HepG2 (cell line): Measurements from ENCODE around the gene ADAMTS2. TPM values are rescaled to one million over a fixed set of nuclear protein-coding genes. Genes with fewer than 3 reads are reported as not detected.

ENCODE experiments used
- CSRNP1 ChIP-seq: sonication (generic); formaldehyde crosslinking; IDR thresholded peaks from 2 replicates; pipeline ENCODE4 v1.8.1; 2023; ENCODE audit warnings: mild to moderate bottlenecking, missing genetic modification reagents
- NFIC ChIP-seq: IDR thresholded peaks from 2 replicates; pipeline ENCODE4 v1.6.1; 2012; ENCODE audit warnings: mild to moderate bottlenecking, low read length, inconsistent platforms
- NFYB ChIP-seq: sonication (generic); formaldehyde crosslinking; IDR thresholded peaks from 2 replicates; pipeline ENCODE4 v1.4.0; 2020; ENCODE audit warnings: missing genetic modification reagents
- POLR2G ChIP-seq: fragments of 200-400 bp; formaldehyde crosslinking; IDR thresholded peaks from 2 replicates; pipeline ENCODE4 v1.6.1; 2018; ENCODE audit warnings: mild to moderate bottlenecking, low read depth, low read length, moderate library complexity
- TFDP1 ChIP-seq: IDR thresholded peaks from 2 replicates; pipeline ENCODE4 v1.6.1; 2016; ENCODE audit warnings: missing compliant biosample characterization, missing genetic modification reagents, borderline replicate concordance
- TRAFD1 ChIP-seq: sonication (generic); formaldehyde crosslinking; IDR thresholded peaks from 2 replicates; pipeline ENCODE4 v1.5.1; 2020; ENCODE audit warnings: missing genetic modification reagents, mild to moderate bottlenecking, borderline replicate concordance
- ZBTB10 ChIP-seq: sonication (generic); formaldehyde crosslinking; IDR thresholded peaks from 2 replicates; pipeline ENCODE4 v1.4.0; 2020; ENCODE audit warnings: missing genetic modification reagents, borderline replicate concordance
- ZKSCAN1 ChIP-seq: fragments of 150-350 bp; IDR thresholded peaks from 2 replicates; pipeline ENCODE4 v1.6.1; 2014; ENCODE audit warnings: low read length
- ZNF547 ChIP-seq: sonication (generic); formaldehyde crosslinking; IDR thresholded peaks from 2 replicates; pipeline ENCODE4 v1.5.1; 2020; ENCODE audit warnings: mild to moderate bottlenecking, missing genetic modification reagents
- ZNF792 ChIP-seq: IDR thresholded peaks from 2 replicates; pipeline ENCODE4 v1.6.1; 2016
- polyA plus RNA-seq, 8 experiments: library from polyadenylated mRNA; depleted of rRNA in 3 of 8; stranded (reverse) in 7 of 8; unstranded in 1 of 8; fragments of >200 nt; fragmentation: Illumina TruSeq in 4 of 8; extraction: Trizol in 4 of 8; gene quantifications; 2 replicates each; pipeline versions ENCODE4 v1.2.1 to v1.2.3, GENCODE V29; 2011 to 2016; ENCODE audit warnings: low read depth in 4 of 8, missing spikeins in 1 of 8, mixed read lengths in 1 of 8; ENCODE audit not compliant: insufficient read depth in 1 of 8
- total RNA-seq, 5 experiments: library from RNA; depleted of rRNA; stranded (reverse); fragments of >200 nt; fragmentation: Illumina TruSeq; extraction: Trizol; gene quantifications; 2 replicates each; pipeline ENCODE4 v1.2.3, GENCODE V29; 2016; ENCODE audit warnings: low read depth in 1 of 5

Gene ADAMTS2
- total and polyA plus RNA-seq, 2 of the 13 experiments (the other 11 are each of a cell fraction or from before 2014, with no cell fraction given) = 0.24 to 3.5 TPM

DNA sequence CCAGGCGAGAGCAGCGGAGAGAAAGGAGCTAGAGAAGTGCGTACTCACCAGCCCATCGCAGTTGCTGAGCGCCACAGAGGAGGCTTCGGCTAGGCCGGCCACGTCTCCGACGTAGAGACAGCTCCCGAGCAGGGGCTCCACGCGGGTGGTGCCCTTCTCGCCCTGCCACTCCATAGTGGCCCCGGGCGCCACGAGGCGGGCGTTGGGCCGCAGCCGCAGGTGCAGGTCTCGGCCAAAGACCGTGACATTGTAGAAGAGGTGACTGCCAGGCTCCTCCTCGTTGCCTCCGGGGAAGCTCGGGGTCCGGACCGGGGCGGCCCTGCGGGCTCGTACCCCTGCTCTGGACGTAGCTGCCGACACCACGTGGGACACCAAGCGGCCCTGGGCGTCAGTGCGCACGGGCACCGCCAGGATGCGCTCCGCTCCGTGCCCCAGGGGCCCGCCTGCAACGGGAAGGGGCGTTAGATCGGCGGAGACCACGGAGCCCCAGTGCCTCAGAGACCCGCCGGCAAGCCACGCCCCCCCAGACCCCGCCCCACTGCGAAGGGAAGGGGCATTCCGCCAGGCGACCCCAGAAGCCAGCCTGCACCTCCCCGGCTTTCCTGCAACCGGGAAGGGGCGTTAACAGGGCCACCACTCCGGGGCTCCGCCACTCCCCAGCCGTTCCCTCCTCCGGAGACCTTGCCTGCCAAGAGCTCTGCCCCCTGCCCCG lies 1.4 kb downstream of the ADAMTS2 start (continued):
- TF ChIP-seq ZBTB10 (CRISPR knock-in tag) (no peak), ZKSCAN1 (no peak), ZNF792 (CRISPR knock-in tag) (no peak), ZNF547 (no peak), NFYB (no peak), TFDP1 (CRISPR knock-in tag) (no peak), POLR2G (no peak), TRAFD1 (CRISPR knock-in tag) (no peak), NFIC (no peak), CSRNP1 (CRISPR knock-in tag) (no peak)
